Pancreas (tissue), 10 donors: ENCODE results near the gene CPED1. TPM values are rescaled to one million over a fixed set of nuclear protein-coding genes. Genes with fewer than 3 reads are reported as not detected.
"Not testable (repeated sequence)": the region's sequence is repeated elsewhere in the genome, so short reads cannot be mapped to it uniquely, and the experiment has no call there.

Experiments used
- ATAC-seq, 4 donors: fragments of 200-7000 bp; cut with Tn5 transposase; one replicate each; pipeline versions ENCODE4 v1.8.0 to v1.9.1; 2020; ENCODE audit warnings: mild to moderate bottlenecking in 4 of 4, moderate library complexity in 4 of 4
- DNase-seq, 6 donors: peaks; one replicate each; pipeline ENCODE4 v3.0.0-alpha.2; 2020
- FAIRE-seq: peaks from 2 replicates; lab custom pipeline; 2012; peaks lifted over from hg19 to GRCh38; lab: Jason Lieb, UNC
- H3K27ac ChIP-seq, 4 donors: fragments of 200-600 bp; sonication (generic); 1 replicate in 3 of 4; 2 replicates in 1 of 4; pipeline versions ENCODE4 v1.5.0 to v1.8.0; 2020
- H3K27me3 ChIP-seq, 4 donors: fragments of 200-600 bp; one replicate each; pipeline ENCODE4 v1.8.0; 2021
- H3K36me3 ChIP-seq, 3 donors: fragments of 200-600 bp; sonication (generic) in 1 of 3; one replicate each; pipeline versions ENCODE4 v1.5.0 to v1.8.0; 2020 to 2021
- H3K4me1 ChIP-seq, 3 donors: fragments of 200-600 bp; one replicate each; pipeline ENCODE4 v1.8.0; 2021
- H3K4me3 ChIP-seq, 4 donors: fragments of 200-600 bp; sonication (generic) in 2 of 4; one replicate each; pipeline versions ENCODE4 v1.5.0 to v1.8.0; 2020 to 2021
- H3K9me3 ChIP-seq, 4 donors: fragments of 200-600 bp; one replicate each; pipeline ENCODE4 v1.8.0; 2021
- WGBS, 2 donors: extraction: QIAGEN DNeasy Blood & Tissue Kit; methylation state at CpG; one replicate each; pipeline ENCODE4 v1.1.7; 2013; 5-methylcytosine and 5-hydroxymethylcytosine counted together
- intact Hi-C, 3 donors: fragments of 100-400 bp; cut with DNase I; formaldehyde crosslinking; loops; one replicate each; pipeline versions ENCODE4 v1.11.1 to v1.14.2; 2022
- polyA plus RNA-seq, 2 donors: library from polyadenylated mRNA; stranded (reverse); fragments of 200-250 nt; gene quantifications; one replicate each; pipeline ENCODE4 v1.2.3, GENCODE V29; 2013
- total RNA-seq, 6 donors: library from RNA; stranded (reverse); fragmentation: NEBNext Ultra II Directional in 4 of 6; extraction: Animal tissue kit (Norgen Biotek cat#: 25700) in 4 of 6; gene quantifications; one replicate each; pipeline versions ENCODE4 v1.2.1 to v1.2.4, GENCODE V29; 2021 to 2023
- TF ChIP-seq, protein P1 (sequence below), 4 donors: fragments of 200-600 bp; sonication (generic) in 3 of 4; IDR thresholded peaks; one replicate each; pipeline versions ENCODE4 v1.5.0 to v1.8.0; 2021; ENCODE audit warnings: antibody characterized with exemption in 4 of 4
- donor health status: healthy with polysubstance abuse.
- donor health status: DM: no; HTN: no; CAD: no; lungs with moderate emphysema.
- donor health status: DM: no; HTN: no; CAD: no.
- donor health status: control.
- donor health status: control.
- donor health status: Bipolar disorder and iron deficiency.
- donor health status: DM: yes; HTN: yes; CAD: no.
- donor health status: DM: no; HTN: no; CAD: no.
- donor health status: DM: no; HTN: no; CAD: no.
- donor health status: DM: yes; HTN: yes; CAD: no.

Gene CPED1
- total and polyA plus RNA-seq, 8 donors = 0.57 to 6.1 (median 1.3) TPM

DNA sequence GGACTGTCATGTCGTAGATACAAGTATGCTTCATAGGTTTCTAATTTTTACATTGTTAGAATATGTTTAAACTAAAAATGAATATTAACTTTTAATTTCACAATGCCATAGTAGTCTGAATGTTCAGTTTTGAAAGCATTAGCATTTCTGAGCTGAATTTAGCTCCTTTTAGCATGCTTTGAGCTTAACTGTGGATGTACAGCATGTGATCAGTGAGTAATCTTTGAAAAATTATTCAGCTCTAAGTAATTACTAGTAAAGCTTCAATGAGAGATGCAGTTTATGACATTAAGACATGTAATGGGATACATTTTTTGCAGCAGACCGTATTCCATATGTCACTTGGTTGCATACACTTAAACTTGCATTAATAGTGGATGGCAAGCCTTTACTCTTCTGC lies 226.1 kb downstream of the CPED1 start:
- Histone ChIP-seq H3K9me3 (no peaks in the 10 kb centered on the region), H3K36me3 (no peaks in the 10 kb centered on the region), H3K4me3 (no peak overlapping the region), H3K4me1 (no peaks in the 10 kb centered on the region), H3K27ac (no peak overlapping the region), H3K27me3 (no peaks in the 10 kb centered on the region)
- ATAC-seq (no peak), DNase-seq (no peak), FAIRE-seq (no peak)
- intact Hi-C loops = no loop called here
- TF ChIP-seq, protein P1, sequence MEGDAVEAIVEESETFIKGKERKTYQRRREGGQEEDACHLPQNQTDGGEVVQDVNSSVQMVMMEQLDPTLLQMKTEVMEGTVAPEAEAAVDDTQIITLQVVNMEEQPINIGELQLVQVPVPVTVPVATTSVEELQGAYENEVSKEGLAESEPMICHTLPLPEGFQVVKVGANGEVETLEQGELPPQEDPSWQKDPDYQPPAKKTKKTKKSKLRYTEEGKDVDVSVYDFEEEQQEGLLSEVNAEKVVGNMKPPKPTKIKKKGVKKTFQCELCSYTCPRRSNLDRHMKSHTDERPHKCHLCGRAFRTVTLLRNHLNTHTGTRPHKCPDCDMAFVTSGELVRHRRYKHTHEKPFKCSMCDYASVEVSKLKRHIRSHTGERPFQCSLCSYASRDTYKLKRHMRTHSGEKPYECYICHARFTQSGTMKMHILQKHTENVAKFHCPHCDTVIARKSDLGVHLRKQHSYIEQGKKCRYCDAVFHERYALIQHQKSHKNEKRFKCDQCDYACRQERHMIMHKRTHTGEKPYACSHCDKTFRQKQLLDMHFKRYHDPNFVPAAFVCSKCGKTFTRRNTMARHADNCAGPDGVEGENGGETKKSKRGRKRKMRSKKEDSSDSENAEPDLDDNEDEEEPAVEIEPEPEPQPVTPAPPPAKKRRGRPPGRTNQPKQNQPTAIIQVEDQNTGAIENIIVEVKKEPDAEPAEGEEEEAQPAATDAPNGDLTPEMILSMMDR (IDR thresholded peaks at IDR 0.05) = no peak
- 74 to 87% methylated on average over 2 of the region's 2 CpGs for WGBS, 2 donors

DNA sequence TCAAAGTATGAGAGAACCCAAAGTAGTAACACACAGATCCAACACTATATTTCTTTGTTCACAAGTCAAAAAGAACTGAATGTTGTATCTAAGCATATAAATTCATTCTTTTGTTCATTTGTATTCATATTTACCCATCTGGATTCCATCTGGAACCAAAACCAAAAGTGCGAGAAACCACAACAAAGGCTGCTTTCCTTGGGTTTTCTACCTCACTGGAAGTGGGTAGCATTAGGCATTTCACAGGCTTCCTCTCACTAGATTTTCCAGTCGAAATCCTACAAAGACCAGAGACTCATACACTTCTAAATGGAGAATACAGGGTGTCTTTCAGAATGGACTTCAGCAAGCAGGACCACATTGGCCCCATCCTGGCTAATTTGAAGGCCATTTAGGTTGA lies 230.5 kb downstream of the CPED1 start:
- no peak overlapping the region for H3K27ac ChIP-seq
- H3K36me3 ChIP-seq = no peaks in the 10 kb centered on the region
- no peak overlapping the region for H3K4me3 ChIP-seq
- no peak for DNase-seq
- TF ChIP-seq, protein P1 (IDR thresholded peaks at IDR 0.05) = no peak
- no peak for FAIRE-seq
- H3K9me3 ChIP-seq = no peaks in the 10 kb centered on the region
- H3K4me1 ChIP-seq = no peaks in the 10 kb centered on the region
- no peak for ATAC-seq
- WGBS, 2 donors = 59 to 71% methylated on average over 2 of the region's 2 CpGs
- no peaks in the 10 kb centered on the region for H3K27me3 ChIP-seq
- intact Hi-C loops = no loop called here

DNA sequence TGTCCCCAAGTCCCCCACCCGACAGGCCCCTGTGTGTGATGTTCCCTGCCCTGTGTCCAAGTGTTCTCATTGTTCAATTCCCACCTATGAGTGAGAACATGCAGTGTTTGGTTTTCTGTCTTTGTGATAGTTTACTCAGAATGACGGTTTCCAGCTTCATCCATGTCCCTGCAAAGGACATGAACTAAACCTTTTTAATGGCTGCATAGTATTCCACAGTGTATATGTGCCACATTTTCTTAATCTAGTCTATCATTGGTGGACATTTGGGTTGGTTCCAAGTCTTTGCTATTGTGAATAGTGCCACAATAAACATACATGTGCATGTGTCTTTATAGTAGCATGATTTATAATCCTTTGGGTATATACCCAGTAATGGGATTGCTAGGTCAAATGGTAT lies 232.6 kb downstream of the CPED1 start:
- 83 to 84% methylated on average over 2 of the region's 2 CpGs for WGBS, 2 donors
- intact Hi-C loops, H3K36me3 ChIP-seq, H3K4me3 ChIP-seq, ATAC-seq, H3K9me3 ChIP-seq, H3K4me1 ChIP-seq, H3K27me3 ChIP-seq, DNase-seq, FAIRE-seq, H3K27ac ChIP-seq: not testable (repeated sequence)

DNA sequence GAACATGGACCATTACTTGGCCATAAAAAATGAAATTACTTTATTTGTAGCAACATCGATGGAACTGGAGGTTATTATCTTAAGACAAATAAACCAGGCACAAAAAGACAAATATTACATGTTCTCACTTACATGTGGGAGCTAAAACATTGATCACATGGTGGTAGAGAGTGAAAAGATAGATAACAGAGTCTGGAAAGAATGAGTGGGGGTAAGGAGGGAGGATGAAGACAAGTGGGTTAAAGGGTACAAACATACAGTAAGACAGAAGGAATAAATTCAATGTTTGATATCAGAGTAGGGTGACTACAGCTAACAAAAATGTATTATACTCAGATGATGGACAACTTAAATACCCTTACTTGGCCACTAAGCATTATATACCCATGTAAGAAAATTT lies 240.3 kb downstream of the CPED1 start:
- FAIRE-seq = no peak
- 22 to 30% methylated on average over 1 of the region's 1 CpG for WGBS, 2 donors
- intact Hi-C loops = no loop called here
- Histone ChIP-seq H3K27ac (no peak overlapping the region), H3K27me3 (no peaks in the 10 kb centered on the region), H3K9me3 (no peaks in the 10 kb centered on the region), H3K4me1 (no peaks in the 10 kb centered on the region), H3K4me3 (no peak overlapping the region), H3K36me3 (no peaks in the 10 kb centered on the region)
- DNase-seq = no peak
- TF ChIP-seq, protein P1 (IDR thresholded peaks at IDR 0.05) = no peak
- ATAC-seq = no peak

DNA sequence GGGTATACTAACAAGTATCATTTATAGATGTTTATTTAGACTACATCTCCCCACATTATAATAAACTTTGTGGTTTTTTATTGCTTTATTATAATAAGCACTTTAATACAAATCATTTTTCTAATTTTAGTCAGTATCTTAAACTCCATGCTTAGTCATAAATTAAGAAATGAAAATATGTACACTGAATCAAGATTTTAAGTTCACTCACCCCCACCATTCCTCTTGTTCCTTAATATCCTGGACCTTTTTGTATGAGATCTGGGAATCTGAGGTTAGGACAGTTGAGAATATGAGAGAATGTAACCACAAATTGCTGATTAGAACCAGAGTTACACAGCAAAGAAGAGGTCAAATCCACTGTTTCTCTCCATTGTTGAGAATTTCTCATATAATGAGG lies 246.7 kb downstream of the CPED1 start:
- no peaks in the 10 kb centered on the region for H3K4me1 ChIP-seq
- H3K27ac ChIP-seq = no peak overlapping the region
- no peaks in the 10 kb centered on the region for H3K36me3 ChIP-seq
- ATAC-seq (no peak), DNase-seq (no peak), FAIRE-seq (no peak)
- intact Hi-C loops = no loop called here
- H3K4me3 ChIP-seq = no peak overlapping the region
- TF ChIP-seq, protein P1 (IDR thresholded peaks at IDR 0.05) = no peak
- H3K27me3 ChIP-seq = no peaks in the 10 kb centered on the region
- no peaks in the 10 kb centered on the region for H3K9me3 ChIP-seq

DNA sequence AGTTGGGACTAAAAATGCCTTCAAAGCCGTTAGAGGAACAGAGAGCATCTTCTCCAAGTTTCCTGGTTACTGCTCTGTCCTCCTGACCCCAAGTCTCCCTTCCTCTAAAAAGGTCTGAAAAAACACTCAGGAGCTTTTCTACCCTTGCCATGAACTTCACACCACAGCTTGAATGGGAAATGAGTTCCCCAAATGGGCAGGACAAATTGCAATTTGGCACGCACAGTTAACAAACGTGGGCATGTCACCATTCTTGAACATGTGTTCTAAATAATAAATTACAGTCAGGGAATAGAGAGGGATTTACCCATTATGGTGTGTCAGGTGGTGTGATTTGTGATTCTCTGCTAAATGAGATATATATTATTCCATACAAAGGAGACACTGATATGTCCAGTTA lies 249.1 kb downstream of the CPED1 start:
- 80 to 85% methylated on average over 3 of the region's 3 CpGs for WGBS, 2 donors
- Histone ChIP-seq H3K4me3 (no peak overlapping the region), H3K4me1 (no peaks in the 10 kb centered on the region), H3K27me3 (no peaks in the 10 kb centered on the region), H3K36me3 (no peaks in the 10 kb centered on the region), H3K27ac (no peak overlapping the region), H3K9me3 (no peaks in the 10 kb centered on the region)
- ATAC-seq (no peak), DNase-seq (no peak), FAIRE-seq (no peak)
- TF ChIP-seq, protein P1 (IDR thresholded peaks at IDR 0.05) = no peak
- intact Hi-C loops = no loop called here
